Measurements from ENCODE around the gene RFWD3.

The RFWD3 gene

DNA sequence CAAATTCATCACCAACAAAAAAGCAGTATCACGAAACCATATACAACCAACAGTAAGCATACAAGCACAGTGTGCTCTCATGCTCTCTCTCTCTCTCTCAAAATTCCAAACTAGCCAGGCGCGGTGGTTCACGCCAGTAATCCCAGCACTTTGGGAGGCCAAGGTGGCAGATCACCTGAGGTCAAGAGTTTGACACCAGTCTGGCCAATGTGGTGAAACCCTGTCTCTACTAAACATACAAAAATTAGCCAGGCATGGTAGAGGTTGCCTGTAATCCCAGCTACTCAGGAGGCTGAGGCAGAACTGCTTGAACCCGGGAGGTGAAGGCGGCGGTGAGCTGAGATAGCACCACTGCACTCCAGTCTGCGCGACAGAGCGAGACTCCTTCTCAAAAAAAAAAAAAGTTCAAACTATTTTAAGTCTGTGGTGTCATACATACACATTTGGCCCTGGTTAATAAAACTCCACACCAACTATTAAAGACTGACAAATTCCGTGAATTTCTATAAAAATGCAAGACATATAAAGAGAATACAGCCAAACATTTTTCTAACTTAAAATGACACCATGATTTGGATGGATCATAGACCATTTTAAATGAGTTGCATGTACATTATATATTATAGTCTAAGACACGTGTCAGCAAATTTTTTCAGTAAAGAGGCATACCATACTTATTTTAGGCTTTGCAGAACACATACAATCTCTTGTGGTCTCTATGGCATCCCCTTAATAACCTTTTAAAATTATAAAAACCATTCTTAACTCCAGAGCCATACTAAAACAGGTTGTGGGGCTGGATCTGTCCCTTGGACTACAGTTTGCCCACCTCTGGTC lies 90.7 kb downstream of the RFWD3 start:
- DNase-seq, result no peak

- DNase-seq, result no peak
These were observed 91.4 kb downstream of the RFWD3 start for GRCh38 chr16:74575175-74575806.

DNA sequence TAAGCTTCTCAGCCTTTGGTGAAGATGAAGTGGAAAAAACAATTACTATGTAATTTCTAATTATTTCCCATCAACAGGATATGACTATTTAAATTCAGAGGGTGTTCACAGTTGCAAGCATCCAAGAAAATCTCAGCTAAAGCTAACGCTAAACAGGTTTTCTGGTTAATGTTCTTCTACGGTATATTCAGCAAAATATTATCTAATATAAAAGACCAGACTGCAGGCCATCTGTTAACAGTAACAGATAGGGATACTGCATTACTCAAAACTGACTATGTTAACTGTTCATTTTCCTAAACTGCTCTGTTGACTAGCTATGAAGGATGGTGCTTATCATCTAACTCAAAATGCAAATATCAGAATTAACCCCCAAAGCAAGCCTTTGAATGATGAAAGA lies 92.5 kb downstream of the RFWD3 start:
- no peak for DNase-seq

DNA sequence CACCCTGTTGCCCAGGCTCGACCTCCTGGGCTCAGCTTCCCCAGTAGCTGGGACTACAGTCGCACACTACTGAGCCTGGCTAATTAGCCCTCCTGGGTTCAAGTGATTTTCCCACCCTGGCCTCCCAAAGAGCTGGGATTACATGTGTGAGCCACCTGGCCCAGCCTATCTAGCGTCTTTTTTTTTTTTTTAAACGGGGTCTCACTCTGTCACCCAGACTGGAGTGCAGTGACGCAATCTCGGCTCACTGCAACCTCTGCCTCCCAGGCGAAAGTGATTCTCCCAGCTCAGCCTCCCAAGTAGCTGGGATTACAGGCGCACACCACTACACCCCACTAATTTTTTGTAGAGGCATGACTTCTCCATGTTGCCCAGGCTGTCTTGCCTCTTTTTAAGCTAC lies 93.1 kb downstream of the RFWD3 start:
- DNase-seq, result no peak

All from hematopoietic multipotent progenitor cell treated with erythropoietin and hydrocortisone succinate and interleukin-3 and kit ligand, for 6 days (in vitro differentiated cells).